Activated naive CD4-positive, alpha-beta T cell (primary cell): ENCODE measurements around the gene JARID2.

ENCODE experiments used
- DNase-seq, 4 experiments: peaks; one replicate each; lab custom pipeline; 2025; lab: John Stamatoyannopoulos, UW

Gene JARID2

GRCh38 chr6:15550546-15551123, 304.8 kb downstream of the JARID2 start:
- DNase-seq: no peak

GRCh38 chr6:15551262-15551661, 305.4 kb downstream of the JARID2 start:
- DNase-seq: no peak

- no peak for DNase-seq
These were observed 305.9 kb downstream of the JARID2 start for GRCh38 chr6:15551798-15552197.

- no peak for DNase-seq
These were observed 307.2 kb downstream of the JARID2 start for GRCh38 chr6:15553031-15553430.

- no peak for DNase-seq
These were observed 307.9 kb downstream of the JARID2 start for GRCh38 chr6:15553736-15554294.

GRCh38 chr6:15554728-15555100, 308.8 kb downstream of the JARID2 start:
- no peak for DNase-seq

GRCh38 chr6:15555101-15556038, 309.5 kb downstream of the JARID2 start:
- DNase-seq: no peak

GRCh38 chr6:15556711-15557110, 310.8 kb downstream of the JARID2 start:
- no peak for DNase-seq

GRCh38 chr6:15557174-15557573, 311.3 kb downstream of the JARID2 start:
- DNase-seq: no peak

GRCh38 chr6:15560713-15561112, 314.8 kb downstream of the JARID2 start:
- no peak for DNase-seq

GRCh38 chr6:15561447-15562199, 315.8 kb downstream of the JARID2 start:
- DNase-seq: no peak

GRCh38 chr6:15562977-15563376, 317.1 kb downstream of the JARID2 start:
- DNase-seq: no peak

GRCh38 chr6:15569035-15569995, 323.4 kb downstream of the JARID2 start:
- DNase-seq: no peak

GRCh38 chr6:15570171-15570570, 324.3 kb downstream of the JARID2 start:
- no peak for DNase-seq
